Neural progenitor cell (in vitro differentiated cells): Measurements from ENCODE around the gene TMBIM1.

Experiments
- CTCF ChIP-seq: fragments of 200-600 bp; sonication (generic); IDR thresholded peaks from 2 replicates; pipeline ENCODE4 v1.5.1; 2017; ENCODE audit warnings: antibody characterized with exemption, mild to moderate bottlenecking
- EZH2 ChIP-seq: fragments of 200-600 bp; sonication (generic); IDR thresholded peaks from 2 replicates; pipeline ENCODE4 v1.6.1; 2017; ENCODE audit warnings: antibody characterized with exemption, mild to moderate bottlenecking, moderate library complexity

GRCh38 chr2:218269900-218270720 is 22.2 kb downstream of the TMBIM1 start, which contains the start of the genes AAMP and PNKD:
- TF ChIP-seq CTCF: no peak
- TF ChIP-seq EZH2: no peak
